ENCODE results near the gene CAPN15.

CAPN15 gene

DNA sequence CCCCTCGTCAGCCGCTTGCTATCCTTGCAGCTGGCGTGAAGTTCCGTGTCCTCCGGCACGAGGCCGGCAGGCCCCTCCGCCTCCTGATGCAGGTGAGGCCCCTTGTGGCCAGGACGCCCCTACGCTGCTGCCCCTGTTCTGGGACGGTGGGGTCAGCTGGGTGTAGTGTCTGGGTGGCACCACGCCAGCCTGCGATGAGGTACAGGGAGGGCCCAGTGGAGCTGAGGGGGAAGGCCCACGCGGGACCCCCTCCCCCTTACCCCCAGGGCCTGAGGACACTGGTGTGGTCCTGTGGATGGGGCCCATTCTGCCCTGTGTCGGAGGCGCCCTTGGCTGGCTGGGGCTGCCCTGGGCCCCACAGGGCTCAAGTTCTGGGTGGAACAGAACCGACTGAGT, 54.7 kb downstream of the CAPN15 start:
- TF ChIP-seq CTCF (conservative IDR thresholded peaks at IDR 0.05; ENCODE audit: low read depth, low read length) = no peak
- no peak overlapping the region for H3K9ac ChIP-seq
- H3K27ac ChIP-seq = no peak overlapping the region
- H3K36me3 ChIP-seq (ENCODE audit: insufficient read depth) = no peaks in the 10 kb centered on the region
- no peak overlapping the region for H3K4me3 ChIP-seq (IDR thresholded peaks at IDR 0.05; ENCODE audit: insufficient read depth, low read depth, low read length)
- no peak overlapping the region for H2AFZ ChIP-seq (ENCODE audit: low read depth)
- peaks cover 7% of the 10 kb centered on the region for H3K4me1 ChIP-seq (ENCODE audit: low read depth, poor library complexity, severe bottlenecking)
- no peaks in the 10 kb centered on the region for H4K20me1 ChIP-seq (ENCODE audit: insufficient read depth)
- H3K4me2 ChIP-seq = no peak overlapping the region
- H3K79me2 ChIP-seq (ENCODE audit: insufficient read depth, low read depth) = peaks cover 8% of the 10 kb centered on the region; the same call in 1 of the 2 replicates
- H3K27me3 ChIP-seq (ENCODE audit: insufficient read depth, low read depth) = no peaks in the 10 kb centered on the region; the same call in 1 of the 2 replicates

DNA sequence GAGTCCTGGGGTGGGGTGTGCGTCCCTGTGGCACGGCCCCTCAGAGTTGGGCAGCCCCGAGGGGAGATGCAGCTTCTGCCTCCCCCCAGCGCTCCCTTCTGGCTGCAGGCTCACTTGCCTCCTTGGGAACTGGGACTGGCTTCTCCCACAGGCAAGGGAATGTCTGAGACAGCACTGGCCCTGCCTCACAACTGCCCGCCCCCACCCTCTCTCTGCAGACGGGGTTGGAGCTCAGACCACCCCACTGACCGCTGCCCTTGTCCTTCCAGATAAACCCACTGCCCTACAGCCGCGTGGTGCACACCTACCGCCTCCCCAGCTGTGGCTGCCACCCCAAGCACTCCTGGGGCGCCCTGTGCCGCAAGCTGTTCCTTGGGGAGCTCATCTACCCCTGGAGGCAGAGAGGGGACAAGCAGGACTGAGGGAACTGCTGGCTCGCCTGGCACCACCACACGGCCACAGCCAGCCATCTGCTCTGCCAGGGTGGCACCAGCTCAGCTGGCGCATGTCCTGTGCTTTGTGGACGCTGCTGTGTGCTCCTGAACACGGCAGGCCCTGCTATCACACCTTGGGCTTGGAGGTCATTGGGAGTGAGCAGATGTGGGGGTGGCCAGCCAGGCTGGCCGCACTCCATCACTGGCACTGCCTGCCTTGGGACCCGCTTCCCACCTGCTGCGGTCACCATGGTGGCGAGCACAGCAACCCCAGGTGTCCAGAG, 55.3 kb downstream of the CAPN15 start:
- Histone ChIP-seq H4K20me1 (ENCODE audit: insufficient read depth) (no peaks in the 10 kb centered on the region), H2AFZ (ENCODE audit: low read depth) (no peak overlapping the region), H3K79me2 (ENCODE audit: insufficient read depth, low read depth) (peaks cover 14% of the 10 kb centered on the region; the same call in 1 of the 2 replicates), H3K4me2 (no peak overlapping the region), H3K27ac (no peak overlapping the region), H3K4me1 (ENCODE audit: low read depth, poor library complexity, severe bottlenecking) (peaks cover 13% of the 10 kb centered on the region), H3K27me3 (ENCODE audit: insufficient read depth, low read depth) (no peaks in the 10 kb centered on the region; the same call in 1 of the 2 replicates), H3K4me3 (IDR thresholded peaks at IDR 0.05; ENCODE audit: insufficient read depth, low read depth, low read length) (no peak overlapping the region), H3K9ac (no peak overlapping the region), H3K36me3 (ENCODE audit: insufficient read depth) (no peaks in the 10 kb centered on the region)
- 0 out of 2 replicates have a peak, but pooled peaks have one; percentile 11 for TF ChIP-seq CTCF (conservative IDR thresholded peaks at IDR 0.05; ENCODE audit: low read depth, low read length)

GRCh38 chr16:583470-583814, 55.9 kb downstream of the CAPN15 start:
- Histone ChIP-seq H3K4me3 (IDR thresholded peaks at IDR 0.05; ENCODE audit: insufficient read depth, low read depth, low read length) (no peak overlapping the region), H2AFZ (ENCODE audit: low read depth) (no peak overlapping the region), H3K79me2 (ENCODE audit: insufficient read depth, low read depth) (peaks cover 19% of the 10 kb centered on the region; the same call in 1 of the 2 replicates), H3K36me3 (ENCODE audit: insufficient read depth) (no peaks in the 10 kb centered on the region), H4K20me1 (ENCODE audit: insufficient read depth) (no peaks in the 10 kb centered on the region), H3K9ac (no peak overlapping the region), H3K4me1 (ENCODE audit: low read depth, poor library complexity, severe bottlenecking) (peaks cover 15% of the 10 kb centered on the region), H3K27me3 (ENCODE audit: insufficient read depth, low read depth) (no peaks in the 10 kb centered on the region; the same call in 1 of the 2 replicates), H3K4me2 (no peak overlapping the region), H3K27ac (no peak overlapping the region)
- TF ChIP-seq CTCF (conservative IDR thresholded peaks at IDR 0.05; ENCODE audit: low read depth, low read length) = 0 out of 2 replicates have a peak, but pooled peaks have one; percentile 4

DNA sequence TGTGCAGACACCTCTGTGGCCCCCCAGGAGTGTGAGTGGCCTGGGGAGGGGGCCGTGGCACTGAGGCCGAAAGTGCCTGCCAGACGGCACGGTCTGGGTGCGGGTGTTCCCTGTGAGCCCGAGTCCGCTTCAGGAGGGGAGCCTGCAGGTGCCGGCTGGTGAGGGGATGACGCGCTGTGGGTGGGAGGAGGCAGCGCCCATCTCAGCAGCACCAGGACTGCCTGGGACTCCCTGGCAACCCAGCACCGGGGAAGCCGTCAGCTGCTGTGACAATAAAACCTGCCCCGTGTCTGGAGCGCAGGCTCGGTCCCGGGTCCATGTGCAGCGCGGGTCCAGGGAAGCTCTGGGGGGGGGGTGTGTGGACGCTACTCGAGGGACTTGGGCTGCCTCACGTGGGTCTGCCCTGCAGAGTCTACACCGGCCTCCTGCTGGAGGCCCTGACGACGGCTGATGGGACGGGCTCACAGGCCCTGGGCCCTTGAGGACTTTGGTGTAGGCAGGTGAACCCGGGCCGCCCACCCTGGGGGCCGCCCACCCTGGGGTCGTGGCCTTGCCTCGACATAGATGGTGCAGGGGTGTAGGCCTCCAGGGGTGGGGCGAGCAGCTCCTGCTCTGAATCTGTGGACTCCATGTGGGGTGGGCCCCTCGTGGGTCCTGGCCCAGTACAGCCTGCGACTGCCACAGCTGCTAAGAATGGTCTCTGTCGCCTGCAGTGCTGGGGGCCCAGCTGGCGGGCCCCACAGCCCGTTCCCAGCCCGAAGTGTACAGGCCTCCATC, 56.5 kb downstream of the CAPN15 start:
- Histone ChIP-seq H4K20me1 (ENCODE audit: insufficient read depth) (no peaks in the 10 kb centered on the region), H3K27ac (no peak overlapping the region), H3K4me1 (ENCODE audit: low read depth, poor library complexity, severe bottlenecking) (peaks cover 15% of the 10 kb centered on the region), H3K27me3 (ENCODE audit: insufficient read depth, low read depth) (no peaks in the 10 kb centered on the region; the same call in 1 of the 2 replicates), H3K36me3 (ENCODE audit: insufficient read depth) (no peaks in the 10 kb centered on the region), H2AFZ (ENCODE audit: low read depth) (no peak overlapping the region), H3K79me2 (ENCODE audit: insufficient read depth, low read depth) (peaks cover 19% of the 10 kb centered on the region; the same call in 1 of the 2 replicates), H3K9ac (no peak overlapping the region), H3K4me3 (IDR thresholded peaks at IDR 0.05; ENCODE audit: insufficient read depth, low read depth, low read length) (no peak overlapping the region), H3K4me2 (no peak overlapping the region)
- TF ChIP-seq CTCF (conservative IDR thresholded peaks at IDR 0.05; ENCODE audit: low read depth, low read length) = no peak

Measured in KMS-11 (cell line).